ENCODE measurements around the gene RERG.
A peak's percentile ranks its signal among the peaks of the same experiment; 100 is the strongest.

DNA sequence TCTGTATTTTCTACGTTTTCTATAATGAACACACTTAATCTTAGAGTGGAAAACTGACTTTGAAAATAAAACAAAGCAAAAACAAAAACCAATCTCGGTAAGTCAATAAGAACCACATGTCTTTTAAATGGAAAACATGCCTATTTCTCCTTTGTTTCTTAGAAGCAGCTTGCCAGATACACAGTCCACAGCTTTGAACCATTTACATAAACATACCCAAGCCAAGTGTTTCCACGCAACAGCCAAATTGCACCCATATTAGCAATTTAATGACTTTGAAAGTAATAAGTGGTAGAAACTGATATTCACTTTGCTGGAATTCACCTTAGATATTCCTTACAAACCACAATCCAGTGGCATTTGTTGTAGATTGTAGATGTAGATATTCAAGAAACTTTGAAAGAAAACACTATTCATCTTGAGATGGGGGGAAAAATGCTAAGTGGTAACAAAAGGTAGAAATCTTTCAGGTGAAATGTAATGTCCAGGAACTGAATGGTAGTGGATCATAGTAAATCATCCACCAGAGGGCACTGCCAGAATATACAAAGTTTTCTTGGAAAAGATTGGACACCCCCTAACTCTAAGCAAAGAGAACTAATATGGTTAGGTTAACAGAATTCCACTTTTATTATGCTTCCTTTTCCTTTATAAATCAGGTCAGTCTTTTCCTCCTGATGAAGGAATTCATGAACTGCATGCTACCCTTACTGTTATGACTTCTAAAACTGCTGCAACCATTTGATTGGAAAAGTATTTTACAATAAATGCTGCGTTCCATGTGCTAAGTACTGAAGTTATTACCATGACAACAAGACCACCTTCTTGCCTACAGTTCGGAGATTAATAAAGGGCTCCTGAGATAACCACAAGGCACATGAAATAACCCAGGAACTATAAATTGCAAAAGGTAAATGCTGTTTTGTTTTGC is 69.8 kb downstream of the RERG start:
- TF ChIP-seq RAD21 (conservative IDR thresholded peaks at IDR 0.05): peak; percentile 75
- no peak for TF ChIP-seq EZH2 (IDR thresholded peaks at IDR 0.05; ENCODE audit: borderline replicate concordance, insufficient read depth, low read length, poor library complexity, severe bottlenecking)
- TF ChIP-seq, protein P1, sequence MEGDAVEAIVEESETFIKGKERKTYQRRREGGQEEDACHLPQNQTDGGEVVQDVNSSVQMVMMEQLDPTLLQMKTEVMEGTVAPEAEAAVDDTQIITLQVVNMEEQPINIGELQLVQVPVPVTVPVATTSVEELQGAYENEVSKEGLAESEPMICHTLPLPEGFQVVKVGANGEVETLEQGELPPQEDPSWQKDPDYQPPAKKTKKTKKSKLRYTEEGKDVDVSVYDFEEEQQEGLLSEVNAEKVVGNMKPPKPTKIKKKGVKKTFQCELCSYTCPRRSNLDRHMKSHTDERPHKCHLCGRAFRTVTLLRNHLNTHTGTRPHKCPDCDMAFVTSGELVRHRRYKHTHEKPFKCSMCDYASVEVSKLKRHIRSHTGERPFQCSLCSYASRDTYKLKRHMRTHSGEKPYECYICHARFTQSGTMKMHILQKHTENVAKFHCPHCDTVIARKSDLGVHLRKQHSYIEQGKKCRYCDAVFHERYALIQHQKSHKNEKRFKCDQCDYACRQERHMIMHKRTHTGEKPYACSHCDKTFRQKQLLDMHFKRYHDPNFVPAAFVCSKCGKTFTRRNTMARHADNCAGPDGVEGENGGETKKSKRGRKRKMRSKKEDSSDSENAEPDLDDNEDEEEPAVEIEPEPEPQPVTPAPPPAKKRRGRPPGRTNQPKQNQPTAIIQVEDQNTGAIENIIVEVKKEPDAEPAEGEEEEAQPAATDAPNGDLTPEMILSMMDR (IDR thresholded peaks at IDR 0.05; ENCODE audit: poor library complexity, severe bottlenecking): peak; percentile 73
- TF ChIP-seq, protein P2, sequence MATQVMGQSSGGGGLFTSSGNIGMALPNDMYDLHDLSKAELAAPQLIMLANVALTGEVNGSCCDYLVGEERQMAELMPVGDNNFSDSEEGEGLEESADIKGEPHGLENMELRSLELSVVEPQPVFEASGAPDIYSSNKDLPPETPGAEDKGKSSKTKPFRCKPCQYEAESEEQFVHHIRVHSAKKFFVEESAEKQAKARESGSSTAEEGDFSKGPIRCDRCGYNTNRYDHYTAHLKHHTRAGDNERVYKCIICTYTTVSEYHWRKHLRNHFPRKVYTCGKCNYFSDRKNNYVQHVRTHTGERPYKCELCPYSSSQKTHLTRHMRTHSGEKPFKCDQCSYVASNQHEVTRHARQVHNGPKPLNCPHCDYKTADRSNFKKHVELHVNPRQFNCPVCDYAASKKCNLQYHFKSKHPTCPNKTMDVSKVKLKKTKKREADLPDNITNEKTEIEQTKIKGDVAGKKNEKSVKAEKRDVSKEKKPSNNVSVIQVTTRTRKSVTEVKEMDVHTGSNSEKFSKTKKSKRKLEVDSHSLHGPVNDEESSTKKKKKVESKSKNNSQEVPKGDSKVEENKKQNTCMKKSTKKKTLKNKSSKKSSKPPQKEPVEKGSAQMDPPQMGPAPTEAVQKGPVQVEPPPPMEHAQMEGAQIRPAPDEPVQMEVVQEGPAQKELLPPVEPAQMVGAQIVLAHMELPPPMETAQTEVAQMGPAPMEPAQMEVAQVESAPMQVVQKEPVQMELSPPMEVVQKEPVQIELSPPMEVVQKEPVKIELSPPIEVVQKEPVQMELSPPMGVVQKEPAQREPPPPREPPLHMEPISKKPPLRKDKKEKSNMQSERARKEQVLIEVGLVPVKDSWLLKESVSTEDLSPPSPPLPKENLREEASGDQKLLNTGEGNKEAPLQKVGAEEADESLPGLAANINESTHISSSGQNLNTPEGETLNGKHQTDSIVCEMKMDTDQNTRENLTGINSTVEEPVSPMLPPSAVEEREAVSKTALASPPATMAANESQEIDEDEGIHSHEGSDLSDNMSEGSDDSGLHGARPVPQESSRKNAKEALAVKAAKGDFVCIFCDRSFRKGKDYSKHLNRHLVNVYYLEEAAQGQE (IDR thresholded peaks at IDR 0.05; ENCODE audit: borderline replicate concordance): no peak

All from neural cell (in vitro differentiated cells).